Lung (tissue), 12 donors: ENCODE measurements around the gene ZBTB7B. TPM values are rescaled to one million over a fixed set of nuclear protein-coding genes. Genes with fewer than 3 reads are reported as not detected.

Experiments
- ATAC-seq: fragments of 200-7000 bp; cut with Tn5 transposase; one replicate; pipeline ENCODE4 v1.9.1; 2020; ENCODE audit warnings: moderate number of reproducible peaks; ENCODE audit not compliant: insufficient read depth, low FRiP score
- DNase-seq, 3 donors: peaks; one replicate each; pipeline ENCODE4 v3.0.0-alpha.2; 2013 to 2017
- H3K27ac ChIP-seq, 2 donors: one replicate each; pipeline ENCODE4 v1.5.1; 2013; ENCODE audit warnings: mild to moderate bottlenecking in 2 of 2, moderate library complexity in 2 of 2, control low read depth in 1 of 2, inconsistent platforms in 1 of 2, low read depth in 1 of 2, low read length in 1 of 2
- H3K27me3 ChIP-seq, 3 donors: one replicate each; pipeline ENCODE4 v1.5.1; 2013; ENCODE audit warnings: low read length in 2 of 3; ENCODE audit not compliant: control insufficient read depth in 3 of 3, insufficient read depth in 3 of 3
- H3K36me3 ChIP-seq, 4 donors: one replicate each; pipeline ENCODE4 v1.5.1; 2013; ENCODE audit warnings: low read length in 4 of 4, mild to moderate bottlenecking in 1 of 4, moderate library complexity in 1 of 4; ENCODE audit not compliant: control insufficient read depth in 4 of 4, insufficient read depth in 4 of 4
- H3K4me1 ChIP-seq, 5 donors: one replicate each; pipeline ENCODE4 v1.5.1; 2013; ENCODE audit warnings: low read length in 5 of 5, mild to moderate bottlenecking in 2 of 5, moderate library complexity in 1 of 5; ENCODE audit not compliant: control insufficient read depth in 5 of 5, insufficient read depth in 5 of 5
- H3K4me3 ChIP-seq: one replicate; pipeline ENCODE4 v1.5.1; 2013; ENCODE audit warnings: mild to moderate bottlenecking, control low read depth, moderate library complexity
- H3K9ac ChIP-seq, 2 donors: one replicate each; pipeline ENCODE4 v1.5.1; 2013; ENCODE audit warnings: low read length in 2 of 2, control low read depth in 1 of 2; ENCODE audit not compliant: insufficient read depth in 1 of 2
- H3K9me3 ChIP-seq, 4 donors: one replicate each; pipeline ENCODE4 v1.5.1; 2013; ENCODE audit warnings: low read length in 3 of 4, mild to moderate bottlenecking in 1 of 4, moderate library complexity in 1 of 4; ENCODE audit not compliant: control insufficient read depth in 4 of 4, insufficient read depth in 3 of 4
- WGBS, 2 donors: extraction: QIAGEN DNeasy Blood & Tissue Kit; methylation state at CpG; one replicate each; pipeline ENCODE4 v1.1.7; 2013; 5-methylcytosine and 5-hydroxymethylcytosine counted together
- polyA plus RNA-seq, 2 donors: library from polyadenylated mRNA; stranded (reverse); fragments of 200-250 nt; gene quantifications; one replicate each; pipeline ENCODE4 v1.2.1, GENCODE V29; 2013
- total RNA-seq, 2 donors: library from RNA; depleted of rRNA in 1 of 2; stranded (reverse); fragments of >200 nt in 1 of 2; gene quantifications; one replicate each; pipeline ENCODE4 v1.2.1, GENCODE V29; 2014 to 2021
- TF ChIP-seq, protein P1 (sequence below): IDR thresholded peaks from 2 replicates; pipeline ENCODE4 v1.5.1; 2012; ENCODE audit warnings: mild to moderate bottlenecking; ENCODE audit errors: control extremely low read depth, extremely low read depth
- donor health status: control.
- donor health status: control.
- donor health status: Bipolar disorder and iron deficiency.
- donor health status: healthy.
- donor health status: DM: yes; HTN: yes; CAD: no.

ZBTB7B gene
- total and polyA plus RNA-seq, 4 donors, result 41.9 to 83.3 (median 55.2) TPM

DNA sequence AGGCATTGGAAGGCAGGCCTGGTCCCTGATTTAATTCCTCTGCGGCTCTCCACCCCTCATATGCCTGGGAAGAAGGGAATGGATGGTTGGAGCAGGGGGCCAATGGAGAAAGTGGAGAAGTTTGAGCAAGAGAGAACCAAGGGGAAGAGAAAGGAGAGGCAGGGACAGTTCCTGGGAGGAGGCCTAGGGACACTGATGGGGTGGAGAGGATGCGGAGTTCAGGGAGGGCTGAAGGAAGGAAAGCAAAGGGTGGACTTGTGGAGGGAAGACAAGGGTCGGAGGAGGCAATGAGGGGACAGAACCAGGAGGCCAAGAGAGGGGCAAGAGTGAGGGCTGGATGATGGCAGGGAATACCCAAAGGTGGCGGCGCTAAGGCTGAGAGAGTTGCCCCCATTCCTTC is 7.1 kb downstream of the ZBTB7B start:
- WGBS, 2 donors, result 78 to 87% methylated on average over 5 of the region's 5 CpGs
- H3K36me3 ChIP-seq, result peaks cover 0 to 9% (median 0%) of the 10 kb centered on the region in 4 donors
- peak overlapping the region in 1 of 2 donors; percentile 26 for H3K27ac ChIP-seq
- peaks cover 2 to 53% (median 17%) of the 10 kb centered on the region in 5 donors for H3K4me1 ChIP-seq
- H3K9me3 ChIP-seq, result no peaks in the 10 kb centered on the region
- H3K9ac ChIP-seq, result no peak overlapping the region
- H3K4me3 ChIP-seq, result no peak overlapping the region
- no peak for ATAC-seq
- TF ChIP-seq, protein P1, sequence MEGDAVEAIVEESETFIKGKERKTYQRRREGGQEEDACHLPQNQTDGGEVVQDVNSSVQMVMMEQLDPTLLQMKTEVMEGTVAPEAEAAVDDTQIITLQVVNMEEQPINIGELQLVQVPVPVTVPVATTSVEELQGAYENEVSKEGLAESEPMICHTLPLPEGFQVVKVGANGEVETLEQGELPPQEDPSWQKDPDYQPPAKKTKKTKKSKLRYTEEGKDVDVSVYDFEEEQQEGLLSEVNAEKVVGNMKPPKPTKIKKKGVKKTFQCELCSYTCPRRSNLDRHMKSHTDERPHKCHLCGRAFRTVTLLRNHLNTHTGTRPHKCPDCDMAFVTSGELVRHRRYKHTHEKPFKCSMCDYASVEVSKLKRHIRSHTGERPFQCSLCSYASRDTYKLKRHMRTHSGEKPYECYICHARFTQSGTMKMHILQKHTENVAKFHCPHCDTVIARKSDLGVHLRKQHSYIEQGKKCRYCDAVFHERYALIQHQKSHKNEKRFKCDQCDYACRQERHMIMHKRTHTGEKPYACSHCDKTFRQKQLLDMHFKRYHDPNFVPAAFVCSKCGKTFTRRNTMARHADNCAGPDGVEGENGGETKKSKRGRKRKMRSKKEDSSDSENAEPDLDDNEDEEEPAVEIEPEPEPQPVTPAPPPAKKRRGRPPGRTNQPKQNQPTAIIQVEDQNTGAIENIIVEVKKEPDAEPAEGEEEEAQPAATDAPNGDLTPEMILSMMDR, result no peak
- no peaks in the 10 kb centered on the region for H3K27me3 ChIP-seq
- no peak for DNase-seq

DNA sequence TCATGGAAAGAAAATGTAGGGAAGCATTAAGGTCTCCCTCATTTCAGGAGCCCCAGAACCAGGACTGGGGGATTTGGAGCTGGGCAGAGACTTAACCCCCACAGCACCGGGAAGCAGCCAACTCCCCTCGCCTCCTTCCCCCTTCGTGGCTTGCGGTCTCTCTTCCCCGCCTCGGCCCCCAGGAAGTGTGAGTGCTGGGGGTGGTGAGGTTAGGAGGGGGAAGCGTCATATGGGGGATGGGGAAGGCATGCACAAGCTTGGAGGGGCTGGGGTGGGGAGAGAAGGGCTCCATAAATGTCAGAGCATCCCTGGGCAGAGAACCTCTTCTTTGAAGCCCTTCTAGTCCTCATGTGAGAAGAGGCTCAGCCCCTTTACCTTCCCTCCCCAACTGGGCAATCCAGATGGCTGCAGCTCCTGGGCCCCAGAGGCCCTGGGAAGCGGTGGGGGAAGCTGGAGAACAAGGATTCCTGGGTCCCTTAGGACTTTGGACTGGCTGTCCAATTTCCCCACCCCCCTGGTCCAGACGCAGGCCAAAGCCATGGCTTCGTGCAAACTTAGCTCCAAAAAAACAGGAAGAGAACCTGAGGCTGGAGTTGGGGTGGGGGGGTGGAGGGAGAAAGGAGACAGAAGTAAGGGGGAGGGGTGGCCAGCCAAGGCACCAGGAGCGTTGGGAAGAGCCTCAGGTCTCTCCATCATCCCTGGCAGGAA is 7.8 kb downstream of the ZBTB7B start:
- Histone ChIP-seq H3K9me3 (no peaks in the 10 kb centered on the region), H3K9ac (no peak overlapping the region), H3K4me1 (peaks cover 2 to 48% (median 17%) of the 10 kb centered on the region in 5 donors), H3K27me3 (no peaks in the 10 kb centered on the region), H3K27ac (peak overlapping the region in 1 of 2 donors; percentile 37), H3K4me3 (no peak overlapping the region), H3K36me3 (peaks cover 0 to 15% (median 0%) of the 10 kb centered on the region in 4 donors)
- 32 to 53% methylated on average over 5 to 11 of the region's 11 CpGs for WGBS, 2 donors
- DNase-seq (no peak), ATAC-seq (no peak)
- TF ChIP-seq, protein P1, result no peak

DNA sequence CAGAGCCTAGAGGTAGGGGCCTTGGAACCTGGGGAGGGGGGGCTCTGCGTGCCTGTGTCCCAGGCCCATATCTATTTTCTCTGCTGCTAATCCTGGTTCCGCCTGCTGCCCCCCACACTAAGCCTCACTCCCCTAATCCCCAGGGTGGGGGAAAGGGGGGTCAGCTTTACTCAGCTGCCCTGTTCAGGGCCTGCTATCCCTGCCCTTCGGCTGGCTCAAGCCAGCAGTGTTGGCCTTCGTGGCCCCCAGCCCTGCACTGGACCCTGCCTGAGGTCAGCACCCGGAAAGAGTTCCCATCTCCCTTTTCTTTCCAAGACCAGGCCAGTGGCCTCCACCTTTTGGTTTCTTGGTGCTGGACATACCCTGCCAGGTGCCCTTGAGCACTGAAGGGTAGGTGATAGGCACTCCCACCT is 8.4 kb downstream of the ZBTB7B start:
- peaks cover 2 to 45% (median 17%) of the 10 kb centered on the region in 5 donors for H3K4me1 ChIP-seq
- H3K27me3 ChIP-seq, result no peaks in the 10 kb centered on the region
- H3K9ac ChIP-seq, result no peak overlapping the region
- ATAC-seq (no peak), DNase-seq (no peak)
- WGBS, 2 donors, result 75 to 86% methylated on average over 5 of the region's 5 CpGs
- H3K9me3 ChIP-seq, result no peaks in the 10 kb centered on the region
- TF ChIP-seq, protein P1, result no peak
- H3K4me3 ChIP-seq, result no peak overlapping the region
- H3K27ac ChIP-seq, result peak overlapping the region in 1 of 2 donors; percentile 65
- peaks cover 0 to 21% (median 0%) of the 10 kb centered on the region in 4 donors for H3K36me3 ChIP-seq
